Activated naive CD8-positive, alpha-beta T cell (primary cell): Measurements from ENCODE around the gene TUSC7.

Source experiments
- H3K27ac Mint-ChIP-seq: one replicate; pipeline ENCODE4 v1.8.0; 2021; ENCODE audit warnings: mixed read lengths
- H3K27me3 Mint-ChIP-seq: one replicate; pipeline ENCODE4 v1.8.0; 2021; ENCODE audit warnings: mixed read lengths
- H3K36me3 Mint-ChIP-seq: one replicate; pipeline ENCODE4 v1.8.0; 2021; ENCODE audit warnings: mixed read lengths
- H3K4me1 Mint-ChIP-seq: one replicate; pipeline ENCODE4 v1.8.0; 2021; ENCODE audit warnings: low read depth, mixed read lengths
- H3K4me3 Mint-ChIP-seq: one replicate; pipeline ENCODE4 v1.8.0; 2021; ENCODE audit warnings: mild to moderate bottlenecking, mixed read lengths
- H3K9me3 Mint-ChIP-seq: one replicate; pipeline ENCODE4 v1.8.0; 2021; ENCODE audit warnings: low read depth, mixed read lengths

The TUSC7 gene

GRCh38 chr3:116709479-116709878 is at the start of gene TUSC7:
TUSC7 (plus strand) TSS chr3:116709779.
- no peaks in the 10 kb centered on the region for H3K4me1 Mint-ChIP-seq
- H3K4me3 Mint-ChIP-seq = no peak within 1 kb of the TSS
- H3K36me3 Mint-ChIP-seq = no peaks in the 10 kb centered on the region
- no peaks in the 10 kb centered on the region for H3K27me3 Mint-ChIP-seq
- no peak within 1 kb of the TSS for H3K27ac Mint-ChIP-seq
- no peaks in the 10 kb centered on the region for H3K9me3 Mint-ChIP-seq

GRCh38 chr3:116661196-116661595 is 48.4 kb upstream of the TUSC7 start:
- Mint-ChIP-seq H3K27me3 (no peaks in the 10 kb centered on the region), H3K4me3 (no peak overlapping the region)

GRCh38 chr3:116663161-116664110 is 46.1 kb upstream of the TUSC7 start:
- no peaks in the 10 kb centered on the region for H3K9me3 Mint-ChIP-seq
- no peaks in the 10 kb centered on the region for H3K4me1 Mint-ChIP-seq
- no peaks in the 10 kb centered on the region for H3K27me3 Mint-ChIP-seq

More at GRCh38 chr3:116661196-116661595, 48.4 kb upstream of the TUSC7 start:
- Mint-ChIP-seq H3K9me3 (no peaks in the 10 kb centered on the region), H3K36me3 (no peaks in the 10 kb centered on the region), H3K27ac (no peak overlapping the region), H3K4me1 (no peaks in the 10 kb centered on the region)

GRCh38 chr3:116667324-116667723 is 42.3 kb upstream of the TUSC7 start:
- H3K27ac Mint-ChIP-seq = no peak overlapping the region
- no peak overlapping the region for H3K4me3 Mint-ChIP-seq
- no peaks in the 10 kb centered on the region for H3K27me3 Mint-ChIP-seq
- peaks cover 3% of the 10 kb centered on the region for H3K9me3 Mint-ChIP-seq
- H3K36me3 Mint-ChIP-seq = no peaks in the 10 kb centered on the region
- H3K4me1 Mint-ChIP-seq = no peaks in the 10 kb centered on the region

More at GRCh38 chr3:116663161-116664110, 46.1 kb upstream of the TUSC7 start:
- Mint-ChIP-seq H3K4me3 (no peak overlapping the region), H3K27ac (no peak overlapping the region), H3K36me3 (no peaks in the 10 kb centered on the region)

GRCh38 chr3:116667791-116668190 is 41.8 kb upstream of the TUSC7 start:
- no peaks in the 10 kb centered on the region for H3K36me3 Mint-ChIP-seq
- no peak overlapping the region for H3K27ac Mint-ChIP-seq
- no peaks in the 10 kb centered on the region for H3K4me1 Mint-ChIP-seq
- no peak overlapping the region for H3K4me3 Mint-ChIP-seq
- H3K27me3 Mint-ChIP-seq = no peaks in the 10 kb centered on the region
- peaks cover 3% of the 10 kb centered on the region for H3K9me3 Mint-ChIP-seq

GRCh38 chr3:116669576-116669975 is 40.0 kb upstream of the TUSC7 start:
- Mint-ChIP-seq H3K9me3 (peaks cover 3% of the 10 kb centered on the region), H3K27ac (no peak overlapping the region), H3K36me3 (no peaks in the 10 kb centered on the region), H3K4me1 (no peaks in the 10 kb centered on the region), H3K27me3 (no peaks in the 10 kb centered on the region), H3K4me3 (no peak overlapping the region)

GRCh38 chr3:116671151-116671550 is 38.4 kb upstream of the TUSC7 start:
- no peaks in the 10 kb centered on the region for H3K36me3 Mint-ChIP-seq
- no peaks in the 10 kb centered on the region for H3K4me1 Mint-ChIP-seq
- no peak overlapping the region for H3K27ac Mint-ChIP-seq
- no peak overlapping the region for H3K4me3 Mint-ChIP-seq
- no peaks in the 10 kb centered on the region for H3K27me3 Mint-ChIP-seq
- peaks cover 7% of the 10 kb centered on the region for H3K9me3 Mint-ChIP-seq

GRCh38 chr3:116678853-116679252 is 30.7 kb upstream of the TUSC7 start:
- Mint-ChIP-seq H3K27ac (no peak overlapping the region), H3K4me3 (no peak overlapping the region), H3K27me3 (no peaks in the 10 kb centered on the region), H3K36me3 (no peaks in the 10 kb centered on the region), H3K9me3 (peaks cover 8% of the 10 kb centered on the region), H3K4me1 (no peaks in the 10 kb centered on the region)

- no peaks in the 10 kb centered on the region for H3K9me3 Mint-ChIP-seq
- H3K27ac Mint-ChIP-seq = no peak overlapping the region
- H3K27me3 Mint-ChIP-seq = no peaks in the 10 kb centered on the region
- no peaks in the 10 kb centered on the region for H3K36me3 Mint-ChIP-seq
- no peak overlapping the region for H3K4me3 Mint-ChIP-seq
- no peaks in the 10 kb centered on the region for H3K4me1 Mint-ChIP-seq
Measured at GRCh38 chr3:116691041-116691440, 18.5 kb upstream of the TUSC7 start.

GRCh38 chr3:116701070-116701469 is 8.5 kb upstream of the TUSC7 start:
- Mint-ChIP-seq H3K27me3 (no peaks in the 10 kb centered on the region), H3K4me3 (no peak overlapping the region), H3K36me3 (no peaks in the 10 kb centered on the region), H3K4me1 (no peaks in the 10 kb centered on the region), H3K27ac (no peak overlapping the region), H3K9me3 (no peaks in the 10 kb centered on the region)

GRCh38 chr3:116702334-116702733 is 7.2 kb upstream of the TUSC7 start:
- Mint-ChIP-seq H3K27me3 (no peaks in the 10 kb centered on the region), H3K9me3 (no peaks in the 10 kb centered on the region), H3K27ac (no peak overlapping the region), H3K36me3 (no peaks in the 10 kb centered on the region), H3K4me3 (no peak overlapping the region), H3K4me1 (no peaks in the 10 kb centered on the region)

GRCh38 chr3:116707531-116707930 is 2.0 kb upstream of the TUSC7 start:
- Mint-ChIP-seq H3K4me3 (no peak overlapping the region), H3K4me1 (no peaks in the 10 kb centered on the region), H3K36me3 (no peaks in the 10 kb centered on the region), H3K9me3 (no peaks in the 10 kb centered on the region), H3K27me3 (no peaks in the 10 kb centered on the region), H3K27ac (no peak overlapping the region)

- H3K9me3 Mint-ChIP-seq = no peaks in the 10 kb centered on the region
- no peak overlapping the region for H3K4me3 Mint-ChIP-seq
- no peaks in the 10 kb centered on the region for H3K27me3 Mint-ChIP-seq
- H3K36me3 Mint-ChIP-seq = no peaks in the 10 kb centered on the region
- H3K4me1 Mint-ChIP-seq = no peaks in the 10 kb centered on the region
- no peak overlapping the region for H3K27ac Mint-ChIP-seq
Measured at GRCh38 chr3:116716490-116716889, 6.9 kb downstream of the TUSC7 start.

GRCh38 chr3:116717566-116717965 is 8.0 kb downstream of the TUSC7 start:
- H3K4me1 Mint-ChIP-seq = no peaks in the 10 kb centered on the region
- H3K4me3 Mint-ChIP-seq = no peak overlapping the region
- H3K36me3 Mint-ChIP-seq = no peaks in the 10 kb centered on the region
- no peaks in the 10 kb centered on the region for H3K27me3 Mint-ChIP-seq
- H3K9me3 Mint-ChIP-seq = no peaks in the 10 kb centered on the region
- no peak overlapping the region for H3K27ac Mint-ChIP-seq

GRCh38 chr3:116728454-116728853 is 18.9 kb downstream of the TUSC7 start:
- H3K4me3 Mint-ChIP-seq = no peak overlapping the region
- no peaks in the 10 kb centered on the region for H3K36me3 Mint-ChIP-seq
- H3K4me1 Mint-ChIP-seq = no peaks in the 10 kb centered on the region
- H3K9me3 Mint-ChIP-seq = no peaks in the 10 kb centered on the region
- H3K27me3 Mint-ChIP-seq = no peaks in the 10 kb centered on the region
- H3K27ac Mint-ChIP-seq = no peak overlapping the region

GRCh38 chr3:116734243-116734642 is 24.7 kb downstream of the TUSC7 start:
- Mint-ChIP-seq H3K36me3 (no peaks in the 10 kb centered on the region), H3K27me3 (no peaks in the 10 kb centered on the region), H3K9me3 (no peaks in the 10 kb centered on the region), H3K27ac (no peak overlapping the region), H3K4me3 (no peak overlapping the region), H3K4me1 (no peaks in the 10 kb centered on the region)
